ENCODE data around the gene MTHFD1L.

- TF ChIP-seq POLR2A (IDR thresholded peaks at IDR 0.05) = no peak
- TF ChIP-seq, protein P1, sequence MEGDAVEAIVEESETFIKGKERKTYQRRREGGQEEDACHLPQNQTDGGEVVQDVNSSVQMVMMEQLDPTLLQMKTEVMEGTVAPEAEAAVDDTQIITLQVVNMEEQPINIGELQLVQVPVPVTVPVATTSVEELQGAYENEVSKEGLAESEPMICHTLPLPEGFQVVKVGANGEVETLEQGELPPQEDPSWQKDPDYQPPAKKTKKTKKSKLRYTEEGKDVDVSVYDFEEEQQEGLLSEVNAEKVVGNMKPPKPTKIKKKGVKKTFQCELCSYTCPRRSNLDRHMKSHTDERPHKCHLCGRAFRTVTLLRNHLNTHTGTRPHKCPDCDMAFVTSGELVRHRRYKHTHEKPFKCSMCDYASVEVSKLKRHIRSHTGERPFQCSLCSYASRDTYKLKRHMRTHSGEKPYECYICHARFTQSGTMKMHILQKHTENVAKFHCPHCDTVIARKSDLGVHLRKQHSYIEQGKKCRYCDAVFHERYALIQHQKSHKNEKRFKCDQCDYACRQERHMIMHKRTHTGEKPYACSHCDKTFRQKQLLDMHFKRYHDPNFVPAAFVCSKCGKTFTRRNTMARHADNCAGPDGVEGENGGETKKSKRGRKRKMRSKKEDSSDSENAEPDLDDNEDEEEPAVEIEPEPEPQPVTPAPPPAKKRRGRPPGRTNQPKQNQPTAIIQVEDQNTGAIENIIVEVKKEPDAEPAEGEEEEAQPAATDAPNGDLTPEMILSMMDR (IDR thresholded peaks at IDR 0.05) = no peak
Observed at GRCh38 chr6:150910561-150910960, 45.1 kb downstream of the MTHFD1L start.
